Gastrocnemius medialis (tissue), 4 donors: ENCODE data around the gene CENPO. TPM values are rescaled to one million over a fixed set of nuclear protein-coding genes. Genes with fewer than 3 reads are reported as not detected.

Experiments
- ATAC-seq, 2 donors: fragments of 150-250 bp; one replicate each; pipeline ENCODE4 v1.9.1; 2016
- DNase-seq, 2 donors: peaks; one replicate each; pipeline ENCODE4 v3.0.0-alpha.2; 2019
- H3K27ac ChIP-seq, 4 donors: fragments of 200-600 bp; sonication (generic); 1 replicate in 1 of 4; 2 replicates in 3 of 4; pipeline ENCODE4 v1.5.1; 2016 to 2018; ENCODE audit warnings: mild to moderate bottlenecking in 2 of 4, moderate library complexity in 1 of 4
- H3K27me3 ChIP-seq, 3 donors: fragments of 200-600 bp; sonication (generic) in 2 of 3; 1 replicate in 1 of 3; 2 replicates in 2 of 3; pipeline versions ENCODE4 v1.5.1 to v1.6.0; 2016 to 2019; ENCODE audit warnings: mild to moderate bottlenecking in 1 of 3, moderate library complexity in 1 of 3
- H3K36me3 ChIP-seq, 2 donors: fragments of 200-600 bp; sonication (generic) in 1 of 2; one replicate each; pipeline ENCODE4 v1.5.1; 2017 to 2018
- H3K4me1 ChIP-seq, 2 donors: fragments of 200-600 bp; sonication (generic) in 1 of 2; one replicate each; pipeline ENCODE4 v1.5.1; 2016 to 2017; ENCODE audit warnings: mild to moderate bottlenecking in 2 of 2
- H3K4me3 ChIP-seq, 4 donors: fragments of 200-600 bp; sonication (generic) in 3 of 4; 1 replicate in 1 of 4; 2 replicates in 3 of 4; pipeline ENCODE4 v1.5.1; 2016 to 2019; ENCODE audit warnings: mild to moderate bottlenecking in 2 of 4
- H3K9me3 ChIP-seq, 3 donors: fragments of 200-600 bp; sonication (generic) in 2 of 3; 1 replicate in 1 of 3; 2 replicates in 2 of 3; pipeline ENCODE4 v1.5.1; 2016 to 2019
- CTCF ChIP-seq, 5 experiments: fragments of 450-650 bp in 3 of 5; fragments of 200-600 bp in 2 of 5; sonication (generic) in 2 of 5; IDR thresholded peaks in 4 of 5; conservative IDR thresholded peaks in 1 of 5; 1 replicate in 4 of 5; 2 replicates in 1 of 5; pipeline ENCODE4 v1.5.1; 2016 to 2019; ENCODE audit warnings: antibody characterized with exemption in 5 of 5, mild to moderate bottlenecking in 3 of 5, moderate library complexity in 3 of 5
- POLR2A ChIP-seq, 2 donors: fragments of 450-650 bp; IDR thresholded peaks; one replicate each; pipeline ENCODE4 v1.6.1; 2017; ENCODE audit warnings: antibody characterized with exemption in 2 of 2, mild to moderate bottlenecking in 2 of 2, moderate library complexity in 2 of 2
- in situ Hi-C, 4 donors: fragments of 200-750 bp; cut with MboI; loops; one replicate each; pipeline versions ENCODE4 v1.15.0 to v1.8.0; 2017; ENCODE audit warnings: low sequenced_read_pairs in 4 of 4
- intact Hi-C: fragments of 100-400 bp; cut with DNase I; formaldehyde crosslinking; loops from one replicate; pipeline ENCODE4 v1.15.1; 2023; ENCODE audit warnings: low total_unique reads
- total RNA-seq, 4 donors: library from RNA; depleted of rRNA; stranded (reverse); fragments of >200 nt; gene quantifications; one replicate each; pipeline versions ENCODE4 v1.1.0 to v1.2.3, GENCODE V29; 2016

Gene CENPO
- total RNA-seq, 4 donors from 2014 or later: 1.2 to 3.6 (median 2.7) TPM

DNA sequence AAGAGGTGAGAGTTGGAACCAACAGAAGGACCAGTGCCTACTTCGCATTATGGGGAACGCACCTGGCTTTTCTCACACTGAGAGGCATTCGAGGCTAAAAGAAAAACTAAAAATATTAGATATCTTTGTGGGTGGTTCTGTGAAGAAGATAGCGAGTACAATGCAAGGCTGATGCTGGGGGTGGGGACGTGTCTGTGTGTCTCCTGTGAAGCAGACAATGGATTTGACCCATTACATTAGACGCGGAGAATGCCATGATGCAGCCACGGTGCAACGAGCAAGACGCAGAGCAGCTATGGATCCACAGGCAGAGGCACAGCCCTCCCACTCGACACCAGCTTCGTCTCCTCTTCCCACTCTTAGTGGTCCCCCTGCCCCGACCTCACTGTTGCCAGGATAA lies 65.8 kb downstream of the CENPO start:
- H3K4me1 ChIP-seq: no peaks in the 10 kb centered on the region

GRCh38 chr2:24859968-24860600 lies 66.9 kb downstream of the CENPO start:
- intact Hi-C loops: no loop called here
- H3K27me3 ChIP-seq: no peaks in the 10 kb centered on the region
- peak overlapping the region in 3 of 4 donors; percentile 54 to 69 (median 63) for H3K27ac ChIP-seq
- no peaks in the 10 kb centered on the region for H3K4me1 ChIP-seq
- TF ChIP-seq POLR2A (IDR thresholded peaks at IDR 0.05) (no peak), CTCF (IDR thresholded peaks at IDR 0.05 in 4 of 5, conservative IDR thresholded peaks at IDR 0.05 in 1 of 5) (no peak)
- H3K36me3 ChIP-seq: no peaks in the 10 kb centered on the region
- ATAC-seq (no peak), DNase-seq (no peak)
- in situ Hi-C loops: no loop called here
- no peak overlapping the region for H3K4me3 ChIP-seq
- no peaks in the 10 kb centered on the region for H3K9me3 ChIP-seq

More for the DNA sequence above, 65.8 kb downstream of the CENPO start:
- Histone ChIP-seq H3K27me3 (no peaks in the 10 kb centered on the region), H3K9me3 (no peaks in the 10 kb centered on the region), H3K36me3 (no peaks in the 10 kb centered on the region), H3K27ac (no peak overlapping the region), H3K4me3 (no peak overlapping the region)
- no peak for DNase-seq
- TF ChIP-seq POLR2A (IDR thresholded peaks at IDR 0.05) (no peak), CTCF (IDR thresholded peaks at IDR 0.05 in 4 of 5, conservative IDR thresholded peaks at IDR 0.05 in 1 of 5) (no peak)
- in situ Hi-C loops: no loop called here
- no peak for ATAC-seq
- intact Hi-C loops: no loop called here

DNA sequence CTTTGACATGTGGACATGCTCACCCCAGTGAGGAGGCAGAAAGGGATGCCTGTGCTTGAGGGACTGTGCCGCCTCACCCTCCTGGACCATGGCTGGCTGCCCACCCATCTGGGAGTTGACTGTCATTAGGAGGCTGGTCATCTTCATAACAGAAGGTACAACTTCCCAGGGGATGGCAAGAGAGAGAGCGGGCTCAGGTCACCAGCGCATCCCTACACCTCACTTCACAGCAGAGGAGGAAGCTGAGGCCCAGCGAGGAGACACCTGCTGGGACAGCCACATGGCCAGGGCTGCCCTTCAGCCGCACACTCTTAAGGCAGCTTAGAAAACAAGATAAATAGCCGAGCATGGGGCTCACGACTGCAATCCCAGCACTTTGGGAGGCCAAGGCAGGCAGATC lies 67.4 kb downstream of the CENPO start:
- H3K4me3 ChIP-seq: no peak overlapping the region
- no peak for DNase-seq
- peak overlapping the region in 3 of 4 donors; percentile 54 to 69 (median 63) for H3K27ac ChIP-seq
- intact Hi-C loops: no loop called here
- H3K4me1 ChIP-seq: no peaks in the 10 kb centered on the region
- H3K9me3 ChIP-seq: no peaks in the 10 kb centered on the region
- H3K27me3 ChIP-seq: no peaks in the 10 kb centered on the region
- no peak for ATAC-seq
- TF ChIP-seq CTCF (IDR thresholded peaks at IDR 0.05 in 4 of 5, conservative IDR thresholded peaks at IDR 0.05 in 1 of 5) (no peak), POLR2A (IDR thresholded peaks at IDR 0.05) (no peak)
- in situ Hi-C loops: no loop called here
- H3K36me3 ChIP-seq: no peaks in the 10 kb centered on the region

DNA sequence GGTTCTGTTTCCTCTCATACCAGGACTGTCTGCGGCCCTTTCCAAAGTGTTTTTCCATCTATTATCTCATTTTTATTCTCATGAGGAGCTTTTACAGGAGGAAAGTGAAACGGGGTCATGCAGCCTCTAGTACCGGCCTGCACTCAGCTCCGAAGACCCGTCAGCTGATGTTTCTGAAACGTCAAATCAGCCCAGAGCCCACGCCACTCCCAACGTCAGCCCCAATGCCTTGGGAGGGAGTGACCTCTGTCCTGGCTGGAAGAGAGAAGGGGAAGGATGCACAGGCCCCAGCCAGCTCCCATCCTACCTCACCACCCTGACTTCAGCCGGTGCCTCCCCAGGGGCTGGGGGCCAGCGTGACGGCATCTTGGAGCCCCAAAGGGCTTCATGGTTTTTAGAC lies 68.3 kb downstream of the CENPO start:
- peak in 1 of 2 donors; percentile 41 for DNase-seq
- no peaks in the 10 kb centered on the region for H3K4me1 ChIP-seq
- H3K4me3 ChIP-seq: no peak overlapping the region
- intact Hi-C loops (no loop called here), in situ Hi-C loops (no loop called here)
- H3K36me3 ChIP-seq: no peaks in the 10 kb centered on the region
- peak overlapping the region; percentile 49 to 72 (median 61) for H3K27ac ChIP-seq
- no peaks in the 10 kb centered on the region for H3K27me3 ChIP-seq
- H3K9me3 ChIP-seq: no peaks in the 10 kb centered on the region
- ATAC-seq: peak; percentile 50 to 56
- TF ChIP-seq POLR2A (IDR thresholded peaks at IDR 0.05) (no peak), CTCF (IDR thresholded peaks at IDR 0.05 in 4 of 5, conservative IDR thresholded peaks at IDR 0.05 in 1 of 5) (no peak)

DNA sequence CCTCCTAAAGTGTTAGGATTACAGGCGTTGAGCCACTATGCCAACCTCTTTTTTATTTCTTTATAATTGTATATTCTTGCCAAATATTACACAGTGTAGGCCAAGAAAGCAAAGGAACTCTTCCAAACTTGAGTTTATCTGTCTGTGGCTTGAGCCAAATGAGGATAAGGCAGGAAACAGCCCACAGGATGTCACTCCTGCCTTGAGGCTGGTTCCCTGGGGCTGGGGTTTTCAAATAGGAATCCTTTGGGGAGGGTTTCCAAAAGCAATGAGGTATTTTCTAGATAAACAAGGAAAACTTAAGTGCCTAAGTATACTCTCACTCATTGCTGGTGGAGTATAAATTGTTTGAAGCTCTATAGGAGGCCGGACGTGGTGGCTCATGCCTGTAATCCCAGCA lies 70.4 kb downstream of the CENPO start:
- in situ Hi-C loops: no loop called here
- intact Hi-C loops: no loop called here
- no peak for ATAC-seq

More for the DNA sequence above, 70.4 kb downstream of the CENPO start:
- Histone ChIP-seq H3K4me3 (no peak overlapping the region), H3K27ac (peak overlapping the region; percentile 22 to 69 (median 30)), H3K4me1 (no peaks in the 10 kb centered on the region), H3K36me3 (no peaks in the 10 kb centered on the region), H3K27me3 (no peaks in the 10 kb centered on the region), H3K9me3 (no peaks in the 10 kb centered on the region)
- DNase-seq: no peak
- TF ChIP-seq CTCF (IDR thresholded peaks at IDR 0.05 in 4 of 5, conservative IDR thresholded peaks at IDR 0.05 in 1 of 5) (no peak), POLR2A (IDR thresholded peaks at IDR 0.05) (no peak)
